ENCODE measurements around the gene CAPS2.

CAPS2 gene

GRCh38 chr12:75257510-75257909 lies 72.6 kb downstream of the CAPS2 start:
- TF ChIP-seq TAF1 (IDR thresholded peaks at IDR 0.05; ENCODE audit: borderline replicate concordance, insufficient read depth, low read length) (no peak), SIN3A (IDR thresholded peaks at IDR 0.05; ENCODE audit: borderline replicate concordance, insufficient read depth, low read length) (no peak), POLR2AphosphoS5 (IDR thresholded peaks at IDR 0.05; ENCODE audit: low read depth, low read length) (no peak), FOXP2 (optimal IDR thresholded peaks at IDR 0.05; ENCODE audit: borderline replicate concordance, extremely low read depth, extremely low read length, insufficient read depth) (no peak), REST (IDR thresholded peaks at IDR 0.05; ENCODE audit: insufficient read depth in 1 of 2, low read depth in 2 of 2, low read length in 2 of 2) (no peak)

- no peak for TF ChIP-seq TAF1 (IDR thresholded peaks at IDR 0.05; ENCODE audit: borderline replicate concordance, insufficient read depth, low read length)
- TF ChIP-seq REST (IDR thresholded peaks at IDR 0.05; ENCODE audit: insufficient read depth in 1 of 2, low read depth in 2 of 2, low read length in 2 of 2) = no peak
- TF ChIP-seq SIN3A (IDR thresholded peaks at IDR 0.05; ENCODE audit: borderline replicate concordance, insufficient read depth, low read length) = no peak
- no peak for TF ChIP-seq FOXP2 (optimal IDR thresholded peaks at IDR 0.05; ENCODE audit: borderline replicate concordance, extremely low read depth, extremely low read length, insufficient read depth)
- TF ChIP-seq POLR2AphosphoS5 (IDR thresholded peaks at IDR 0.05; ENCODE audit: low read depth, low read length) = no peak
Observed at GRCh38 chr12:75245108-75245507, 85.0 kb downstream of the CAPS2 start.

- no peak for TF ChIP-seq POLR2AphosphoS5 (IDR thresholded peaks at IDR 0.05; ENCODE audit: low read depth, low read length)
- TF ChIP-seq FOXP2 (optimal IDR thresholded peaks at IDR 0.05; ENCODE audit: borderline replicate concordance, extremely low read depth, extremely low read length, insufficient read depth) = no peak
- no peak for TF ChIP-seq SIN3A (IDR thresholded peaks at IDR 0.05; ENCODE audit: borderline replicate concordance, insufficient read depth, low read length)
- no peak for TF ChIP-seq REST (IDR thresholded peaks at IDR 0.05; ENCODE audit: insufficient read depth in 1 of 2, low read depth in 2 of 2, low read length in 2 of 2)
- TF ChIP-seq TAF1 (IDR thresholded peaks at IDR 0.05; ENCODE audit: borderline replicate concordance, insufficient read depth, low read length) = no peak
Observed at GRCh38 chr12:75239987-75240386, 90.1 kb downstream of the CAPS2 start.

- TF ChIP-seq SIN3A (IDR thresholded peaks at IDR 0.05; ENCODE audit: borderline replicate concordance, insufficient read depth, low read length) (no peak), POLR2AphosphoS5 (IDR thresholded peaks at IDR 0.05; ENCODE audit: low read depth, low read length) (no peak), FOXP2 (optimal IDR thresholded peaks at IDR 0.05; ENCODE audit: borderline replicate concordance, extremely low read depth, extremely low read length, insufficient read depth) (no peak), REST (IDR thresholded peaks at IDR 0.05; ENCODE audit: insufficient read depth in 1 of 2, low read depth in 2 of 2, low read length in 2 of 2) (no peak), TAF1 (IDR thresholded peaks at IDR 0.05; ENCODE audit: borderline replicate concordance, insufficient read depth, low read length) (no peak)
Observed at GRCh38 chr12:75236206-75236605, 93.9 kb downstream of the CAPS2 start.

GRCh38 chr12:75227132-75227531 lies 103.0 kb downstream of the CAPS2 start:
- TF ChIP-seq FOXP2 (optimal IDR thresholded peaks at IDR 0.05; ENCODE audit: borderline replicate concordance, extremely low read depth, extremely low read length, insufficient read depth) = no peak
- TF ChIP-seq REST (IDR thresholded peaks at IDR 0.05; ENCODE audit: insufficient read depth in 1 of 2, low read depth in 2 of 2, low read length in 2 of 2) = no peak
- no peak for TF ChIP-seq TAF1 (IDR thresholded peaks at IDR 0.05; ENCODE audit: borderline replicate concordance, insufficient read depth, low read length)
- no peak for TF ChIP-seq POLR2AphosphoS5 (IDR thresholded peaks at IDR 0.05; ENCODE audit: low read depth, low read length)
- no peak for TF ChIP-seq SIN3A (IDR thresholded peaks at IDR 0.05; ENCODE audit: borderline replicate concordance, insufficient read depth, low read length)

All from PFSK-1 (cell line).